ENCODE results near the gene ZNF70. TPM values are rescaled to one million over a fixed set of nuclear protein-coding genes. Genes with fewer than 3 reads are reported as not detected.

The ZNF70 gene
- polyA plus RNA-seq, 4 donors, result 0.27 to 3.7 (median 0.98) TPM; not detected in 1

DNA sequence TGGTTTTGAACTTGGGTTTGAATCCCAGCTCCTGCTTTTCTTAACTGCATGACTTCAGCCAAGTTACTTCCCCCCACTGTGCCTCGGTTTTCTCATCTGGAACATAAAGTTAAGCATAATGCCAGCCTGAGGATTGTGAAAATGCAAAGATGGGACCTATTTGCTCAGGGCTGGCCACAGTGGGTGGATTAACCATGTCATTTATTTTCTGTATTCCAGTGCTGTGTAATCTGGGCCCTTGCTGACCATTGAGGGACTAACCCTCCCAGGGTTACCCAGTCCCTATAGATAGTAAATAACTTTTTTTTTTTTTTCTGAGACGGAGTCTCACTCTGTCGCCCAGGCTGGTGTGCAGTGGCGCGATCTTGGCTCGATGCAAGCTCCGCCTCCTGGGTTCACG, 4.8 kb upstream of the ZNF70 start:
- WGBS, 3 donors, result 67 to 87% (median 68%) methylated on average over 8 of the region's 8 CpGs
- Histone ChIP-seq H3K4me1 (ENCODE audit: control insufficient read depth in 3 of 3, insufficient read depth in 2 of 3, low read depth in 1 of 3, low read length in 2 of 3) (peaks cover 0 to 3% (median 0%) of the 10 kb centered on the region in 3 donors), H3K9me3 (ENCODE audit: control insufficient read depth in 2 of 2, insufficient read depth in 1 of 2, low read depth in 1 of 2, low read length in 1 of 2) (no peaks in the 10 kb centered on the region), H3K4me3 (ENCODE audit: low read depth in 1 of 3, low read length in 3 of 3) (no peak overlapping the region), H3K27me3 (ENCODE audit: control insufficient read depth in 3 of 3, insufficient read depth in 3 of 3, low read length in 3 of 3) (no peaks in the 10 kb centered on the region), H3K27ac (ENCODE audit: low read depth in 1 of 3, low read length in 2 of 3) (no peak overlapping the region), H3K36me3 (ENCODE audit: control insufficient read depth in 3 of 3, insufficient read depth in 2 of 3, low read depth in 1 of 3, low read length in 3 of 3) (no peaks in the 10 kb centered on the region)
- DNase-seq (no peak), FAIRE-seq (no peak)

DNA sequence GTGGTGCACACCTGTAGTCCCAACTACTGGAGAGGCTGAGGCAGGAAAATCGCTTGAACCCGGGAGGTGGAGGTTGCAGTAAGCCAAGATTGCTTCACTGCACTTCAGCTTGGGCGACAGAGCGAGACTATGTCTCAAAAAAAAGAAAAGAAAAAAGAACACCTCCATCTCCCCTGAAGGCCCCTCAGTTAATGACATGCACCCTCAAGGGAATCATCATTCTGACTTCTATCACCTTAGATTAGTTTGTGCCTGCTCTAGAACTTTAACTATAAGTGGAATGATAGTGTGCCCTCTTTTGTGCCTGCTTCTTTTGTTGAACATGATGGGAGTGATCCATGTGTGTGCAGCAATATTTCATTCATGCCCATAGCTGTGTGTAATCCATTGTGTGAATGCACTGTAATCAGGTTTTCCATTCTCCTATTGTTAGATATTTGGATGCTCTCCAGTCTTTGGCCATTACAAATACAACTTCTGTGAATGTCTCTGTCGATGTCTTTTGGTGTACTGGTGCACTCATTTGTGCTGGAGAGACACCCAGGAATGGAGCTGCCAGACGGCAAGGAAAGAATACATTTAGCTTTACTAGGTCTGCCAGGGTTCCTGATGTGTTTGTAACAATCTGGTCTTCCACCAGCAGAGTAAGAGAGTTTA, 4.2 kb upstream of the ZNF70 start:
- Histone ChIP-seq H3K9me3 (ENCODE audit: control insufficient read depth in 2 of 2, insufficient read depth in 1 of 2, low read depth in 1 of 2, low read length in 1 of 2) (no peaks in the 10 kb centered on the region), H3K4me1 (ENCODE audit: control insufficient read depth in 3 of 3, insufficient read depth in 2 of 3, low read depth in 1 of 3, low read length in 2 of 3) (peaks cover 0 to 5% (median 0%) of the 10 kb centered on the region in 3 donors), H3K27ac (ENCODE audit: low read depth in 1 of 3, low read length in 2 of 3) (no peak overlapping the region), H3K36me3 (ENCODE audit: control insufficient read depth in 3 of 3, insufficient read depth in 2 of 3, low read depth in 1 of 3, low read length in 3 of 3) (no peaks in the 10 kb centered on the region), H3K27me3 (ENCODE audit: control insufficient read depth in 3 of 3, insufficient read depth in 3 of 3, low read length in 3 of 3) (no peaks in the 10 kb centered on the region), H3K4me3 (ENCODE audit: low read depth in 1 of 3, low read length in 3 of 3) (no peak overlapping the region)
- FAIRE-seq (no peak), DNase-seq (no peak)
- 71 to 77% (median 76%) methylated on average over 6 of the region's 6 CpGs for WGBS, 3 donors

DNA sequence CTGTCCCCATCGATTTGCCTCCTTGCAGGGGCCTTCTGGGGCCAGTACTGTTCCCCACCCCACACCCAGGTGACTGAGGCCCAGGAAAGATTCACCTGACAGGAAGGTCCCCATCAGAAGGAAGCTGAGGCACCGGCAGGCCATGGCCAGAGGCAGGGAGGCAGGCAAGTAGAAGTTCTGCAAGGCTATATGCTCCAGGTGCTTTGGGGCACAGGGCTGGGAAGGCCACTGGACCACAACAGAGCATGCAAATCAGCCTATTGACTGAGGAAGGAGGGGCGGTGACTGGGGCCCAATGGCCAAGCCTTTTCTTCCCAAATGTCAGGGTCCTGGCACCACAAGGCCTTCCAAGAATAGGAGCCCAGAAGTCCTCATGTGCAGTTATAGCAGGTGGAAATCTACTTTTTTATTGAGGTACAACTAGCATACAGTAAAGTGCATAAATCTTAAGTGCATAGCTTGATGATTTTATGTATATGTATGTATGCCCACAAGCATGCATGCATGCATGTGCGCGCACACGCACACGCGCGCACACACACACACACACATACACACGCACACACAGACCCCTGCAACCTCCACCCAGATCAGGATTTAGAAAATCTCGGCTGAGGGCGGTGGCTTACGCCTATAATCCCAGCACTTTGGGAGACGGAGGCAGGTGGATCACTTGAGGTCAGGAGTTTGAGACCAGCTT, 3.5 kb upstream of the ZNF70 start, which contains the start of gene VPREB3:
Gene VPREB3, minus strand, starts transcription at position 206 of the 700 bp plus-strand sequence. Its CDS starts 62 bp downstream, at position 144.
- no peak for DNase-seq
- peaks cover 0 to 5% (median 0%) of the 10 kb centered on the region in 3 donors for H3K4me1 ChIP-seq (ENCODE audit: control insufficient read depth in 3 of 3, insufficient read depth in 2 of 3, low read depth in 1 of 3, low read length in 2 of 3)
- H3K9me3 ChIP-seq (ENCODE audit: control insufficient read depth in 2 of 2, insufficient read depth in 1 of 2, low read depth in 1 of 2, low read length in 1 of 2), result no peaks in the 10 kb centered on the region
- no peak within 1 kb of the TSS for H3K4me3 ChIP-seq (ENCODE audit: low read depth in 1 of 3, low read length in 3 of 3)
- no peak for FAIRE-seq
- H3K27me3 ChIP-seq (ENCODE audit: control insufficient read depth in 3 of 3, insufficient read depth in 3 of 3, low read length in 3 of 3), result no peaks in the 10 kb centered on the region
- WGBS, 3 donors, result 79 to 84% (median 82%) methylated on average over 14 of the region's 14 CpGs
- no peaks in the 10 kb centered on the region for H3K36me3 ChIP-seq (ENCODE audit: control insufficient read depth in 3 of 3, insufficient read depth in 2 of 3, low read depth in 1 of 3, low read length in 3 of 3)
- H3K27ac ChIP-seq (ENCODE audit: low read depth in 1 of 3, low read length in 2 of 3), result no peak within 1 kb of the TSS

DNA sequence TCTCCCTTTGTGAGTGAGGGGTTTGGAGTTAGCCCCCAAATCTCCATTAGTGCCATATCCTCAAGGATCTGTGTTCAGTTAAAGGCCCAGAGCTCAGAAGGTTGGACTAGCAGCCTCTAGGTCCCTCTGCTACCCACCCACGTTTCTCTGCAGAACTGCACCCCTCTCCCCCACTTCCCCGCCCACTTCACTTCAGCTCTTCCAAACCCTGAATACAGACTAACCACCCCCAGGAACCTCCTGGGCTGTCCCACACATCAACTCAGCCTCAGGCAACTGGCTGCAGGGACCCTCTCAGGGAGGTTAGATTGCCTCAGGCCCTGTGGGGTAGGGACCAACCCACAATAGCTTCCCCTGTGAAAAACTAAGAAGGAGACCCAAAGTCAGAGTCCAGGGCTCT, 2.5 kb upstream of the ZNF70 start:
- H3K4me3 ChIP-seq (ENCODE audit: low read depth in 1 of 3, low read length in 3 of 3), result no peak overlapping the region
- DNase-seq (no peak), FAIRE-seq (no peak)
- H3K9me3 ChIP-seq (ENCODE audit: control insufficient read depth in 2 of 2, insufficient read depth in 1 of 2, low read depth in 1 of 2, low read length in 1 of 2), result no peaks in the 10 kb centered on the region
- H3K36me3 ChIP-seq (ENCODE audit: control insufficient read depth in 3 of 3, insufficient read depth in 2 of 3, low read depth in 1 of 3, low read length in 3 of 3), result no peaks in the 10 kb centered on the region
- no peak overlapping the region for H3K27ac ChIP-seq (ENCODE audit: low read depth in 1 of 3, low read length in 2 of 3)
- WGBS, 3 donors, result 65 to 78% (median 76%) methylated on average over 2 of the region's 2 CpGs
- H3K27me3 ChIP-seq (ENCODE audit: control insufficient read depth in 3 of 3, insufficient read depth in 3 of 3, low read length in 3 of 3), result no peaks in the 10 kb centered on the region
- peaks cover 0 to 5% (median 0%) of the 10 kb centered on the region in 3 donors for H3K4me1 ChIP-seq (ENCODE audit: control insufficient read depth in 3 of 3, insufficient read depth in 2 of 3, low read depth in 1 of 3, low read length in 2 of 3)

DNA sequence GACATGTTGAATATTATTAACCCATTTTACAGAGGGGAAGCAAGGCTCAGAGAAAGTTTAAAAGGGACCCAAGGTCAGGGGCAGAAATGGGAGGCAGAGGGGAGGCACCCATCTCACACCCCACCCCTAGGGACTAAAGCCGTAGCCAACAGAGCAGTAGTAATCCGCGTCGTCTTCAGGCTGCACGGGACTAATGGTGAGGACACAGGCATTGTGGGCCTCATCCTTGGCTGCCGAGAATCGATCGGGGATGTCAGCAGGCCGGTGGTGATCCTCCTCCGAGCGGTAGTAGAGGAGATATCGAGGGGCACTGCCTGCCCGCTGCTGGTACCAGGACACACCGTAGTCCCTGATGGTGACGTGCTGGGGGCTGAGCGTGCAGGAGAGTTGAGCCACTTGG, 1.8 kb upstream of the ZNF70 start:
- H3K27ac ChIP-seq (ENCODE audit: low read depth in 1 of 3, low read length in 2 of 3), result no peak overlapping the region
- FAIRE-seq (no peak), DNase-seq (no peak)
- no peaks in the 10 kb centered on the region for H3K9me3 ChIP-seq (ENCODE audit: control insufficient read depth in 2 of 2, insufficient read depth in 1 of 2, low read depth in 1 of 2, low read length in 1 of 2)
- no peaks in the 10 kb centered on the region for H3K36me3 ChIP-seq (ENCODE audit: control insufficient read depth in 3 of 3, insufficient read depth in 2 of 3, low read depth in 1 of 3, low read length in 3 of 3)
- no peaks in the 10 kb centered on the region for H3K27me3 ChIP-seq (ENCODE audit: control insufficient read depth in 3 of 3, insufficient read depth in 3 of 3, low read length in 3 of 3)
- peaks cover 0 to 5% (median 0%) of the 10 kb centered on the region in 3 donors for H3K4me1 ChIP-seq (ENCODE audit: control insufficient read depth in 3 of 3, insufficient read depth in 2 of 3, low read depth in 1 of 3, low read length in 2 of 3)
- 88 to 99% (median 92%) methylated on average over 16 of the region's 16 CpGs for WGBS, 3 donors
- no peak overlapping the region for H3K4me3 ChIP-seq (ENCODE audit: low read depth in 1 of 3, low read length in 3 of 3)

DNA sequence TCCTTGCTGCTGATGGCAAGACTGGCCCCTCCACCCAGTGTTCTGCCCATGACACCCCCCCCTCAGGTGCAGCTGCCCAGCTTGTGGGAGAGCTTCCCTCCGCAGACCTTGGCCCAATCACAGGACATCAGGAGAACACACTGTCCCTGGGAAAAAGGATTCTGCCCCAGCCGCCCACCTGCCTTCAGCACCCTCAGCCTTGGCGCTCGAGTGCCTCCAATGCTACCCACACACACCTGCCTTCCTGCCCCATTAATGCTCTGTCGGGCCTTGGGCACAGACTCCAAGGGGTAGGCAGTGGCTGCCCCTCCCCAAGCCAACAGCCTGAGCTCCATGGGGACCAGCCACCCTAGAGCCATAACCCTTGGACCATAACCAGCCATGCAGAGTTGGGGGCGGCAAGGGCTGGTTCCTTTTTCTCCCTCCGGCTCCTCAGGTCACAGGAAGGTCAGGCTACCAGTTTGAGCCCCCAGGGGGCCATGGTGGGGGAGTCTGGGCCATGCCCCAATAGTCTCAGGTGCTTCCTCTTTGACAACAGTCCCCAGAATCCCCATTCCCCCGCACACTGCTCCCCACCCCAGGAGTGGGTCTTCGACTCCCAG, 1.3 kb upstream of the ZNF70 start:
- FAIRE-seq (no peak), DNase-seq (no peak)
- Histone ChIP-seq H3K27ac (ENCODE audit: low read depth in 1 of 3, low read length in 2 of 3) (peak overlapping the region in 1 of 3 donors; percentile 99), H3K4me3 (ENCODE audit: low read depth in 1 of 3, low read length in 3 of 3) (no peak overlapping the region), H3K9me3 (ENCODE audit: control insufficient read depth in 2 of 2, insufficient read depth in 1 of 2, low read depth in 1 of 2, low read length in 1 of 2) (no peaks in the 10 kb centered on the region), H3K36me3 (ENCODE audit: control insufficient read depth in 3 of 3, insufficient read depth in 2 of 3, low read depth in 1 of 3, low read length in 3 of 3) (no peaks in the 10 kb centered on the region), H3K27me3 (ENCODE audit: control insufficient read depth in 3 of 3, insufficient read depth in 3 of 3, low read length in 3 of 3) (no peaks in the 10 kb centered on the region), H3K4me1 (ENCODE audit: control insufficient read depth in 3 of 3, insufficient read depth in 2 of 3, low read depth in 1 of 3, low read length in 2 of 3) (peaks cover 0 to 5% (median 0%) of the 10 kb centered on the region in 3 donors)
- 72 to 86% (median 86%) methylated on average over 9 of the region's 9 CpGs for WGBS, 3 donors

DNA sequence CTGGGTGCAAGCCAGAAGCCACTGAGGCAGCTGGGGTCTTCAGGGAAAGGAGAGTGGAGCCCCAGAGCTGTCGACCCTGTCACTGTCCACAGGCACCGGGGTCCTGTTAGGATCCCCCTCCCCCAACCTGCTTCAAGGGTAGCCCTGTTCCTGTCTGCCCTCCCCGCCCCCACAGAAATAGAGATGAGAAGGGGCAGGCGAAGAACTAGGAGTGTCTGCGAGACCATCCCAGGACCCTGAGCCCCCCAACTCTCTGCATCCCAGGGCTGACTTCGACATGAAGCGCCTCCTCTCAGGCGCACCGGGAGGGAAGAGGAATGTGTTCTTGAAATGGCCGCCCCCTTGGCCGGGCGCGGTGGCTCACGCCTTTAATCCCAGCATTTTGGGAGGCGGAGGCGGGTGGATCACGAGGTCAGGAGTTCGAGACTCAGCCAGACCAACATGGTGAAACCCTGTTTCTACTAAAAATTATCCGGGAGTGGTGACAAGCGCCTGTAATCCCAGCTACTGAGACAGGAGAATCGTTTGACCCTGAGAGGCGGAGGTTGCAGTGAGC, 607 bp upstream of the ZNF70 start:
- Histone ChIP-seq H3K9me3 (ENCODE audit: control insufficient read depth in 2 of 2, insufficient read depth in 1 of 2, low read depth in 1 of 2, low read length in 1 of 2) (no peaks in the 10 kb centered on the region), H3K36me3 (ENCODE audit: control insufficient read depth in 3 of 3, insufficient read depth in 2 of 3, low read depth in 1 of 3, low read length in 3 of 3) (no peaks in the 10 kb centered on the region), H3K4me1 (ENCODE audit: control insufficient read depth in 3 of 3, insufficient read depth in 2 of 3, low read depth in 1 of 3, low read length in 2 of 3) (peaks cover 0 to 5% (median 0%) of the 10 kb centered on the region in 3 donors), H3K4me3 (ENCODE audit: low read depth in 1 of 3, low read length in 3 of 3) (peak overlapping the region; percentile 63 to 97 (median 82)), H3K27me3 (ENCODE audit: control insufficient read depth in 3 of 3, insufficient read depth in 3 of 3, low read length in 3 of 3) (no peaks in the 10 kb centered on the region), H3K27ac (ENCODE audit: low read depth in 1 of 3, low read length in 2 of 3) (peak overlapping the region; percentile 97 to 99 (median 98))
- 19 to 27% (median 19%) methylated on average over 22 of the region's 22 CpGs for whole genome bisulfite sequencing, 3 donors
- DNase-seq (no peak), FAIRE-seq (no peak)

DNA sequence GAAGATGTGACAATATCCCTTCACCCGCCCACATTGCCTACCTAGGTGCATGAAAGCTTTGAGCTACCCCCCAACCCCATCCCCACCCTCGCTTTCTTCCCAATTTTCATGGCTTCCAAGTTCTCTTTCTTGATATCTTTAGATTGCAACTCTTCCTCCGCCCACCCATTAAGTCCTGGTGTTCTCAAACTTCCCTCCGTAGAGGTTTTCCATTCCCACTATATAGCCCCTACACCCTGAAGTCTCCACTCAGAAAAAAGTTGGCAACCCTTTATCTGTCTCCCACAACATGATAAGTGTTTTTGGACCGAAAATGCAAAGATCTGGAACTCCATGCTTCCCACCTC, 572 bp downstream of the ZNF70 start:
- FAIRE-seq, result no peak
- H3K9me3 ChIP-seq (ENCODE audit: control insufficient read depth in 2 of 2, insufficient read depth in 1 of 2, low read depth in 1 of 2, low read length in 1 of 2), result no peaks in the 10 kb centered on the region
- no peak for DNase-seq
- H3K4me3 ChIP-seq (ENCODE audit: low read depth in 1 of 3, low read length in 3 of 3), result peak overlapping the region; percentile 63 to 82 (median 68)
- peak overlapping the region in 2 of 3 donors; percentile 71 to 79 for H3K27ac ChIP-seq (ENCODE audit: low read depth in 1 of 3, low read length in 2 of 3)
- H3K36me3 ChIP-seq (ENCODE audit: control insufficient read depth in 3 of 3, insufficient read depth in 2 of 3, low read depth in 1 of 3, low read length in 3 of 3), result no peaks in the 10 kb centered on the region
- peaks cover 0 to 11% (median 0%) of the 10 kb centered on the region in 3 donors for H3K4me1 ChIP-seq (ENCODE audit: control insufficient read depth in 3 of 3, insufficient read depth in 2 of 3, low read depth in 1 of 3, low read length in 2 of 3)
- H3K27me3 ChIP-seq (ENCODE audit: control insufficient read depth in 3 of 3, insufficient read depth in 3 of 3, low read length in 3 of 3), result no peaks in the 10 kb centered on the region
- 29 to 37% (median 35%) methylated on average over 5 of the region's 5 CpGs for WGBS, 3 donors
